HEK293 (cell line): Measurements from ENCODE around the gene EHD3.

Experiments used
- ZFP3 ChIP-seq: fragments of 450-650 bp; formaldehyde crosslinking; IDR thresholded peaks from 2 replicates; pipeline ENCODE4 v1.5.1; 2016; ENCODE audit warnings: low read depth, missing biosample characterization, missing genetic modification characterization
- ZNF175 ChIP-seq: fragments of 450-650 bp; formaldehyde crosslinking; IDR thresholded peaks from 2 replicates; pipeline ENCODE4 v1.5.1; 2016; ENCODE audit warnings: missing biosample characterization, missing genetic modification characterization
- ZNF184 ChIP-seq: fragments of 450-650 bp; IDR thresholded peaks from 2 replicates; pipeline ENCODE4 v1.5.1; 2018; ENCODE audit warnings: missing biosample characterization, mild to moderate bottlenecking, missing genetic modification characterization
- ZNF211 ChIP-seq: fragments of 450-650 bp; formaldehyde crosslinking; IDR thresholded peaks from 2 replicates; pipeline ENCODE4 v1.5.1; 2016; ENCODE audit warnings: low read depth, missing biosample characterization, missing genetic modification characterization
- ZNF510 ChIP-seq: fragments of 450-650 bp; formaldehyde crosslinking; IDR thresholded peaks from 2 replicates; pipeline ENCODE4 v1.5.1; 2018; ENCODE audit warnings: mild to moderate bottlenecking, missing genetic modification characterization, missing biosample characterization; ENCODE audit not compliant: insufficient replicate concordance
- ZNF639 ChIP-seq: fragments of 450-650 bp; formaldehyde crosslinking; IDR thresholded peaks from 2 replicates; pipeline ENCODE4 v1.5.1; 2016; ENCODE audit warnings: missing biosample characterization, missing genetic modification characterization
- TF ChIP-seq, protein P1 (sequence below): fragments of 450-650 bp; formaldehyde crosslinking; IDR thresholded peaks from 2 replicates; pipeline ENCODE4 v1.5.1; 2017; ENCODE audit warnings: missing biosample characterization, missing genetic modification characterization

- TF ChIP-seq ZNF175 (tag by site-specific recombination) (no peak), ZNF510 (tag by site-specific recombination) (no peak), ZNF639 (tag by site-specific recombination) (no peak), ZNF184 (tag by site-specific recombination) (no peak), ZFP3 (tag by site-specific recombination) (no peak), ZNF211 (tag by site-specific recombination) (no peak)
- TF ChIP-seq, protein P1, sequence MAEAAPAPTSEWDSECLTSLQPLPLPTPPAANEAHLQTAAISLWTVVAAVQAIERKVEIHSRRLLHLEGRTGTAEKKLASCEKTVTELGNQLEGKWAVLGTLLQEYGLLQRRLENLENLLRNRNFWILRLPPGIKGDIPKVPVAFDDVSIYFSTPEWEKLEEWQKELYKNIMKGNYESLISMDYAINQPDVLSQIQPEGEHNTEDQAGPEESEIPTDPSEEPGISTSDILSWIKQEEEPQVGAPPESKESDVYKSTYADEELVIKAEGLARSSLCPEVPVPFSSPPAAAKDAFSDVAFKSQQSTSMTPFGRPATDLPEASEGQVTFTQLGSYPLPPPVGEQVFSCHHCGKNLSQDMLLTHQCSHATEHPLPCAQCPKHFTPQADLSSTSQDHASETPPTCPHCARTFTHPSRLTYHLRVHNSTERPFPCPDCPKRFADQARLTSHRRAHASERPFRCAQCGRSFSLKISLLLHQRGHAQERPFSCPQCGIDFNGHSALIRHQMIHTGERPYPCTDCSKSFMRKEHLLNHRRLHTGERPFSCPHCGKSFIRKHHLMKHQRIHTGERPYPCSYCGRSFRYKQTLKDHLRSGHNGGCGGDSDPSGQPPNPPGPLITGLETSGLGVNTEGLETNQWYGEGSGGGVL (tag by site-specific recombination) = no peak
Measured at GRCh38 chr2:31232586-31232985, 1.4 kb upstream of the EHD3 start.
